GM10248 (cell line): ENCODE results near the gene SPIN4.

Source experiments
- CTCF ChIA-PET: fragments of 300-600 bp; sonication (Branson Sonifier 250); formaldehyde crosslinking; extraction: SDS; loops from one replicate; lab custom pipeline; 2021; ENCODE audit warnings: antibody characterized with exemption; lab: Yijun Ruan, JAX
- POLR2A ChIA-PET: fragments of 350-650 bp; sonication (Branson Sonifier 250); formaldehyde crosslinking; extraction: SDS; loops from one replicate; lab custom pipeline; 2020; ENCODE audit warnings: antibody characterized with exemption; lab: Yijun Ruan, JAX
- DNase-seq: peaks from one replicate; pipeline ENCODE4 v3.0.0; 2012; ENCODE audit errors: extremely low spot score
- TF ChIP-seq, protein P1 (sequence below): IDR thresholded peaks from 2 replicates; pipeline ENCODE4 v1.5.1; 2012; ENCODE audit warnings: mild to moderate bottlenecking, low read depth; ENCODE audit errors: extremely low read depth, missing control alignments, control extremely low read depth

Gene SPIN4

DNA sequence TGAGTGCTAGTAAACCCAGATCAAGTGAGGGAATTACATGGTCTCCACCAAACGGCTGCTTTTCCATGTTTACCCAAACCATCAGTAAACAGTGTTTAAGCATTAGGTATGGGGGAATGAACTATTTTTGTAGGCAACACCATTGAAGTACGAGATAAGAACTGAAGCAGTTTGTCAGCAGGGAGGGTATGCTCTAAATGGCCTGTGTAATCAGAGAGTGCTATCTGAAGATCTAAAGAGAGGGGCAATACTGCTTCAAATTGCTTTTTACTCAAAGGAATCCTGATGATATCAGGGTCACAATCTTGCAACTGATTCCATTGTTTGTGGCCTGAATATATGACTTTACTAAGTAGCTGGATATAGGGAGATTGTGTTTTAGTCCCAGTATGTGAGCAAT is 10.4 kb upstream of the SPIN4 start:
- POLR2A ChIA-PET = no interaction called here
- TF ChIP-seq, protein P1, sequence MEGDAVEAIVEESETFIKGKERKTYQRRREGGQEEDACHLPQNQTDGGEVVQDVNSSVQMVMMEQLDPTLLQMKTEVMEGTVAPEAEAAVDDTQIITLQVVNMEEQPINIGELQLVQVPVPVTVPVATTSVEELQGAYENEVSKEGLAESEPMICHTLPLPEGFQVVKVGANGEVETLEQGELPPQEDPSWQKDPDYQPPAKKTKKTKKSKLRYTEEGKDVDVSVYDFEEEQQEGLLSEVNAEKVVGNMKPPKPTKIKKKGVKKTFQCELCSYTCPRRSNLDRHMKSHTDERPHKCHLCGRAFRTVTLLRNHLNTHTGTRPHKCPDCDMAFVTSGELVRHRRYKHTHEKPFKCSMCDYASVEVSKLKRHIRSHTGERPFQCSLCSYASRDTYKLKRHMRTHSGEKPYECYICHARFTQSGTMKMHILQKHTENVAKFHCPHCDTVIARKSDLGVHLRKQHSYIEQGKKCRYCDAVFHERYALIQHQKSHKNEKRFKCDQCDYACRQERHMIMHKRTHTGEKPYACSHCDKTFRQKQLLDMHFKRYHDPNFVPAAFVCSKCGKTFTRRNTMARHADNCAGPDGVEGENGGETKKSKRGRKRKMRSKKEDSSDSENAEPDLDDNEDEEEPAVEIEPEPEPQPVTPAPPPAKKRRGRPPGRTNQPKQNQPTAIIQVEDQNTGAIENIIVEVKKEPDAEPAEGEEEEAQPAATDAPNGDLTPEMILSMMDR = no peak
- CTCF ChIA-PET = no interaction called here
- DNase-seq = no peak

DNA sequence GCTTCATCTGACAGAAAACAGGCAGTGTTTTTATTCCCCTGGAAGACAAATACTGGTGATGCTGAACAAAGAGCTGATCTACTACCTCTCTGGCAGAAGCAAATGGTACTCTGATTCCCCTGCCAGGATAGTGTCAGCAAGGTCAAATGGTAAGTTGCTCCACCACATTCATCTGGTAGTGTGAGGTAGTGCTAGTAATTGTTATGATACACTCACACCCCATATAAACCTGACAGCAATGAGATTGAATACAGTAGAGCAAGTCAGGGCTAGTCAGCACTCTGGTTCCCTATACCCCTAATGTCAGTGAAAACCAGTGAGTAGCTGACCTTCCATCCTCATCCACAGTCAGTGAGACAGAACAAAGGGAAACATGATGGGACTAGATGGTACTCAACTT is 3.4 kb upstream of the SPIN4 start:
- no peak for DNase-seq
- POLR2A ChIA-PET = no interaction called here
- CTCF ChIA-PET = interaction anchor here (0.6 kb wide), 1 partner anchor 13 kb away, joined by 3 read pairs; no protein-coding TSS in a partner anchor
- TF ChIP-seq, protein P1 = no peak

DNA sequence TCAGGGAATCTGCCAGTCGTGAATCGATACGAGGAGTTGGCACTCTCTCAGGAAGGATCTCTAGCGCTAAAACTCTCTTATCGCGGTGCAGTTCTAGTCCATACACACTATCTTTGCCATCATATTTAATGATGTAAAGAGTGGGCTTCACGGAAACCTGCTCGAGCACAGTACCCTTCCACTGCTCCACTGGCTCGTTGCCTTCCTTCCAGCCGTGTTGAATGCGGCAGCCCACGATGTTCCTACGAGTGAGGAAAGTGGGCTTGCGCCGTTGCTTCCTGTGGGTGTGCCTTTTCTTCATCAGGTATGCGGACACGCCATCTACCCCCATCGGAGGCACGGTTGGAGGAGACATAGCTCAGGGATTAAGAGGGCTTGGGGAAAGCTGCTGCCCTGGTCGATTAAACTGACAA is 661 bp downstream of the SPIN4 start:
- ChIA-PET CTCF (no interaction called here), POLR2A (no interaction called here)
- TF ChIP-seq, protein P1 = no peak
- DNase-seq = peak; percentile 15

DNA sequence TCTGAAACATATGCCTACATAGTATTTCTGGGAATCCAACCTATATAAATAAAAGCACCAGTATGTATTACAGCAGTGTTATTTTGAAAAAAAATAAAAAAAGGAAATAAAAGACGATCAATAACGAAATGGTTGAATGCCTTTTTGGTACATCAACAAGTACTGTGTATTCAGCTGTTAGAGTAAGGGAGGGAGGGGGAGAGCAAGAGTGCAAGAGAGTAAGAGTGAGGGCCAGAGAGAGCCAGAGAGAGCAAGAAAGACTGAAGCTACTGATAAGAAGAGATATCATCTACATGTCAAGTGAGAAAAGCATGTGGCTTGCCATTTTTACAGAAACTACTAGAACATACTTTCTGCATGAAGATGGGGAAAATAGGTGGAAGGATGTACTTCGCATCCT is 1.8 kb downstream of the SPIN4 start:
- POLR2A ChIA-PET = no interaction called here
- DNase-seq = no peak
- TF ChIP-seq, protein P1 = no peak
- CTCF ChIA-PET = no interaction called here

DNA sequence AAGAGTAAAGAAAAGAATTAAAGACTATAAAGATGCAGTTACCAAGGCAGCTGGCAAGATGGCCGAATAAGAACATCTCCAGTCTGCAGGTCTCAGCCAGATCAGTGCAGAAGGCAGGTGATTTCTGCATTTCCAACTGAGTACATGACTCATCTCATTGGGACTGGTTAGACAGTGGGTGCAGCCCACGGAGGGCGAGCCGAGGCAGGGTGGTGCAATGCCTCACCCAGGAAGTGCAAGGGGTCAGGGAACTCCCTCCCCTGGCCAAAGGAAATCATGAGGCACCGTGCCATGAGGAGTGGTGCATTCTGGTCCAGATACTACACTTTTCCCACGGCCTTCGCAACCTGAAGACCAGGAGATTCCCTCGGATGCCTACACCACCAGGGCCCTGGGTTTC is 20.5 kb downstream of the SPIN4 start:
- TF ChIP-seq, protein P1 = no peak
- DNase-seq = no peak
- ChIA-PET CTCF (no interaction called here), POLR2A (no interaction called here)

DNA sequence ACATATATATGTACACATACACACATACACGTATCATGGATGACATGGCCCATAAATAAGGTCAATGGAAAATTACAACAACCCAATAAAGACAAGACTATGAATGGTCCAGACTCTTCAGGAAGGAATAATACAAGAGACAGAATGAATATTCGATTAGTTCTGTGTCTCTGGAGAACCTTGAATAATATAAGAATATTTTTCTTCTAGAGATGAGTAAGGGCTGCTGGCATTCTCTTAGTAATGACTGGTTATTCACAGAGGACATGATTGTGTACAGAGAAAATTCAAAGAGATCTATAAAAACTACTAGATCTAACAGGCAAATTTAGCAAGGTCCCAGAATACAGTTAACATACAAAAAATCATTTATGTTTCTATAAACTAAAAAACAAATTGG is 23.3 kb downstream of the SPIN4 start:
- DNase-seq = no peak
- CTCF ChIA-PET = no interaction called here
- POLR2A ChIA-PET = no interaction called here
- TF ChIP-seq, protein P1 = no peak

DNA sequence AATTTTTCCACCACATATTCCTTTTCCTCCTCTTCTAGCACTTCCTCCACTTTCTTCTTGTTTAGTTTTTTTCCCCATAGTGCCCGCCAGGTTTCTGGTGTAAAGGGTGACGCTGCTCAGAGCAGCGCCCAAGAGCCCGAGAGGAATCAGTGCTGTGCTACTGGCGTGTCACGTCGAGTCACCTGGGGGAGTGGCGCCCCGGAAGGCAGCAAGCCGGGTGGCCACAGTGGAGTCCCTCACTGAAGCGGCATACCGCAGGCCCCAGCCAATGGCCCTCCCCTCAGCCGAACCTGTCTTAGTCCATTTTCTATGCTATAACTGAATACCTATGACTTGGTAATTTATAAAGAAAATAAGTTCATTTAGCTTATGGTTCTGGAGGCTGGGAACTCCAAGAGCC is 51.5 kb downstream of the SPIN4 start:
- TF ChIP-seq, protein P1 = no peak
- POLR2A ChIA-PET = no interaction called here
- DNase-seq = no peak

More for the DNA sequence above, 51.5 kb downstream of the SPIN4 start:
- CTCF ChIA-PET = no interaction called here
